SK-N-SH treated with all-trans-retinoic acid at 6 μM for 48 hours (cell line): ENCODE results near the gene RPL21.

ENCODE experiments used
- ATAC-seq: fragments of 200-7000 bp; cut with Tn5 transposase; 3 replicates; pipeline ENCODE4 v1.9.1; 2020; ENCODE audit warnings: mild to moderate bottlenecking, moderate library complexity
- ARNTL ChIP-seq: fragments of 450-650 bp; formaldehyde crosslinking; IDR thresholded peaks from 2 replicates; pipeline ENCODE4 v1.5.0; 2020; ENCODE audit warnings: low read depth, mild to moderate bottlenecking, moderate library complexity, borderline replicate concordance
- BACH2 ChIP-seq: fragments of 250-450 bp; sonication (Bioruptor Pico); IDR thresholded peaks from 2 replicates; pipeline ENCODE4 v1.9.0; 2021; ENCODE audit warnings: mild to moderate bottlenecking, borderline replicate concordance
- CREB5 ChIP-seq: fragments of 250-450 bp; sonication (Bioruptor Pico); IDR thresholded peaks from 2 replicates; pipeline ENCODE4 v1.5.1; 2020; ENCODE audit warnings: low read depth, mild to moderate bottlenecking, moderate library complexity
- CSDC2 ChIP-seq: fragments of 250-450 bp; sonication (Bioruptor Pico); IDR thresholded peaks from 2 replicates; pipeline ENCODE4 v1.5.0; 2020; ENCODE audit warnings: mild to moderate bottlenecking, moderate library complexity
- CSRNP3 ChIP-seq: fragments of 250-450 bp; sonication (Bioruptor Pico); IDR thresholded peaks from 2 replicates; pipeline ENCODE4 v1.5.1; 2021; ENCODE audit warnings: mild to moderate bottlenecking, moderate library complexity
- ESRRG ChIP-seq: fragments of 250-450 bp; sonication (Bioruptor Pico); IDR thresholded peaks from 2 replicates; pipeline ENCODE4 v1.6.1; 2021; ENCODE audit warnings: mild to moderate bottlenecking
- GLIS3 ChIP-seq: fragments of 250-450 bp; sonication (Bioruptor Pico); IDR thresholded peaks from 2 replicates; pipeline ENCODE4 v1.5.0; 2020; ENCODE audit warnings: mild to moderate bottlenecking, moderate library complexity
- OSR1 ChIP-seq: fragments of 250-450 bp; sonication (Bioruptor Pico); IDR thresholded peaks from 2 replicates; pipeline ENCODE4 v1.8.0; 2022; ENCODE audit warnings: moderate library complexity, mild to moderate bottlenecking, inconsistent platforms
- PATZ1 ChIP-seq: fragments of 250-450 bp; sonication (Bioruptor Pico); IDR thresholded peaks from 2 replicates; pipeline ENCODE4 v1.8.0; 2020; ENCODE audit warnings: mild to moderate bottlenecking, moderate library complexity, borderline replicate concordance
- POU6F1 ChIP-seq: fragments of 250-450 bp; sonication (Bioruptor Pico); IDR thresholded peaks from 2 replicates; pipeline ENCODE4 v1.8.0; 2021; ENCODE audit warnings: low read depth, mild to moderate bottlenecking, moderate library complexity, borderline replicate concordance
- PPARA ChIP-seq: fragments of 250-450 bp; sonication (Bioruptor Pico); IDR thresholded peaks from 2 replicates; pipeline ENCODE4 v1.5.0; 2020; ENCODE audit warnings: mild to moderate bottlenecking, borderline replicate concordance
- RARB ChIP-seq: fragments of 250-450 bp; sonication (Bioruptor Pico); IDR thresholded peaks from 2 replicates; pipeline ENCODE4 v1.8.0; 2021; ENCODE audit warnings: mild to moderate bottlenecking, moderate library complexity
- SNAI2 ChIP-seq: fragments of 250-450 bp; sonication (Bioruptor Pico); IDR thresholded peaks from 2 replicates; pipeline ENCODE4 v1.5.0; 2020; ENCODE audit warnings: mild to moderate bottlenecking, moderate library complexity
- TCF4 ChIP-seq: fragments of 250-450 bp; sonication (Bioruptor Pico); IDR thresholded peaks from 2 replicates; pipeline ENCODE4 v1.8.0; 2021; ENCODE audit warnings: mild to moderate bottlenecking, moderate library complexity, borderline replicate concordance
- TOX ChIP-seq: fragments of 250-450 bp; sonication (Bioruptor Pico); IDR thresholded peaks from 2 replicates; pipeline ENCODE4 v1.8.0; 2021; ENCODE audit warnings: mild to moderate bottlenecking, moderate library complexity, borderline replicate concordance
- TSHZ2 ChIP-seq: fragments of 250-450 bp; sonication (Bioruptor Pico); IDR thresholded peaks from 2 replicates; pipeline ENCODE4 v1.5.0; 2020; ENCODE audit warnings: mild to moderate bottlenecking, moderate library complexity
- ZC3H10 ChIP-seq: fragments of 250-450 bp; sonication (Bioruptor Pico); IDR thresholded peaks from 2 replicates; pipeline ENCODE4 v1.5.1; 2021; ENCODE audit warnings: mild to moderate bottlenecking, moderate library complexity
- ZFP3 ChIP-seq: fragments of 250-450 bp; sonication (Bioruptor Pico); IDR thresholded peaks from 2 replicates; pipeline ENCODE4 v1.5.0; 2020; ENCODE audit warnings: mild to moderate bottlenecking, moderate library complexity
- ZFP30 ChIP-seq: fragments of 450-650 bp; formaldehyde crosslinking; IDR thresholded peaks from 2 replicates; pipeline ENCODE4 v1.5.0; 2022; ENCODE audit warnings: mild to moderate bottlenecking, moderate library complexity
- ZNF565 ChIP-seq: fragments of 450-650 bp; formaldehyde crosslinking; conservative IDR thresholded peaks from 2 replicates; pipeline ENCODE4 v1.5.0; 2020; ENCODE audit warnings: low read depth, mild to moderate bottlenecking, moderate library complexity
- ZNF70 ChIP-seq: fragments of 450-650 bp; formaldehyde crosslinking; IDR thresholded peaks from 2 replicates; pipeline ENCODE4 v1.5.0; 2020; ENCODE audit warnings: mild to moderate bottlenecking, moderate library complexity
- ZNF8 ChIP-seq: fragments of 450-650 bp; formaldehyde crosslinking; IDR thresholded peaks from 2 replicates; pipeline ENCODE4 v1.5.0; 2020; ENCODE audit warnings: mild to moderate bottlenecking, moderate library complexity

Gene RPL21

GRCh38 chr13:27288392-27288791, 37.0 kb downstream of the RPL21 start:
- TF ChIP-seq BACH2 (CRISPR knock-in tag) (no peak), ZC3H10 (CRISPR knock-in tag) (no peak), ZFP30 (CRISPR knock-in tag) (no peak), CSDC2 (no peak), RARB (CRISPR knock-in tag) (no peak), CREB5 (CRISPR knock-in tag) (no peak), ZNF70 (CRISPR knock-in tag) (no peak), TSHZ2 (no peak), SNAI2 (CRISPR knock-in tag) (no peak), ARNTL (CRISPR knock-in tag) (no peak), OSR1 (CRISPR knock-in tag) (no peak)
- no peak for ATAC-seq

- no peak for ATAC-seq
- TF ChIP-seq ZNF565 (no peak), ESRRG (CRISPR knock-in tag) (no peak), ZC3H10 (CRISPR knock-in tag) (no peak), ZNF8 (CRISPR knock-in tag) (no peak), TSHZ2 (no peak), ZFP3 (no peak), CSDC2 (no peak), SNAI2 (CRISPR knock-in tag) (no peak), GLIS3 (CRISPR knock-in tag) (no peak), OSR1 (CRISPR knock-in tag) (no peak), PATZ1 (CRISPR knock-in tag) (no peak), ZNF70 (CRISPR knock-in tag) (no peak), TCF4 (CRISPR knock-in tag) (no peak), PPARA (CRISPR knock-in tag) (no peak), POU6F1 (CRISPR knock-in tag) (no peak), RARB (CRISPR knock-in tag) (no peak), TOX (CRISPR knock-in tag) (no peak), CSRNP3 (CRISPR knock-in tag) (no peak), ZFP30 (CRISPR knock-in tag) (no peak)
- TF ChIP-seq, all 23 proteins: peak for 0
These were observed 37.8 kb downstream of the RPL21 start for GRCh38 chr13:27289011-27289665.
